GM19468 (cell line): ENCODE results near the gene LEKR1.

Experiments
- ATAC-seq: cut with Tn5 transposase; IDR thresholded peaks from one replicate; pipeline ENCODE4 v1.9.1; 2021; ENCODE audit warnings: mild to moderate bottlenecking, moderate library complexity, moderate number of reproducible peaks; ENCODE audit not compliant: unreplicated experiment; ENCODE audit errors: extremely low read depth

The LEKR1 gene

GRCh38 chr3:157071744-157072525 is 245.8 kb downstream of the LEKR1 start:
- no peak for ATAC-seq

GRCh38 chr3:157073810-157074209 is 247.7 kb downstream of the LEKR1 start:
- ATAC-seq = no peak

GRCh38 chr3:157074490-157074889 is 248.3 kb downstream of the LEKR1 start:
- no peak for ATAC-seq

- ATAC-seq = no peak
These were observed 248.8 kb downstream of the LEKR1 start for GRCh38 chr3:157074981-157075380.

- ATAC-seq = no peak
These were observed 249.7 kb downstream of the LEKR1 start for GRCh38 chr3:157075693-157076420.

GRCh38 chr3:157077565-157077991 is 251.4 kb downstream of the LEKR1 start:
- ATAC-seq = no peak

GRCh38 chr3:157078131-157078810 is 252.1 kb downstream of the LEKR1 start:
- ATAC-seq = no peak

GRCh38 chr3:157078811-157079185 is 252.6 kb downstream of the LEKR1 start:
- no peak for ATAC-seq

- ATAC-seq = no peak
These were observed 253.7 kb downstream of the LEKR1 start for GRCh38 chr3:157079676-157080369.

- ATAC-seq = peak; percentile 20
These were observed 255.6 kb downstream of the LEKR1 start for GRCh38 chr3:157081626-157082210.

GRCh38 chr3:157082305-157082982 is 256.3 kb downstream of the LEKR1 start:
- ATAC-seq = no peak

- no peak for ATAC-seq
These were observed 257.7 kb downstream of the LEKR1 start for GRCh38 chr3:157083824-157084223.

GRCh38 chr3:157086060-157086750 is 260.1 kb downstream of the LEKR1 start:
- no peak for ATAC-seq

- ATAC-seq = no peak
These were observed 260.6 kb downstream of the LEKR1 start for GRCh38 chr3:157086775-157087174.

- no peak for ATAC-seq
These were observed 261.2 kb downstream of the LEKR1 start for GRCh38 chr3:157087373-157087772.

- no peak for ATAC-seq
These were observed 261.8 kb downstream of the LEKR1 start for GRCh38 chr3:157087780-157088600.

- ATAC-seq = peak; percentile 47
These were observed 262.7 kb downstream of the LEKR1 start for GRCh38 chr3:157088601-157089454.
